ENCODE measurements around the gene PC. TPM values are rescaled to one million over a fixed set of nuclear protein-coding genes. Genes with fewer than 3 reads are reported as not detected.
A peak's percentile ranks its signal among the peaks of the same experiment; 100 is the strongest.

The PC gene
- polyA plus RNA-seq, 1 donor (not counting 4 experiments of a cell fraction or from before 2014, with no cell fraction given) = 13.3 TPM

DNA sequence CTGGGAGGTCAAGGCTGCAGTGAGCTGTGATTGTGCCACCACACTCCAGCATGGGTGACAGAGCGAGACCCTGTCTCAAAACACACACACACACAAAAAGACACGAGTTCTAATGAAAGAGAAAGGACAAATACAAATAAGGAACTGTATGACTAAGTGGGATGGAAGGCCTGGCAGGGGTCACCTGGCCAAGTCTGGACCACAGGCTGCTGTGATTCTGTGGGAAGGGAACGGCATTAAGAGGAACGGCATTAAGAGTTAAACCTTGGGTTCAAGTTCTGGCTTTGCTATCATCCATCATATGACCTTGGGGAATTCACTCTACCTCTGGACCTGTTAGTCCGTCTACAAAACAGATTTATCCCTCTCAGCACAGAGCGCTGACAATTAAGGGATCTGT lies 53.6 kb downstream of the PC start:
- H3K4me2 ChIP-seq (ENCODE audit: control insufficient read depth, extremely low read depth, insufficient read depth, low read depth, low read length) = peak overlapping the region; percentile 91
- no peak for DNase-seq (ENCODE audit: low read depth, low spot score)

GRCh38 chr11:66904055-66904454 lies 54.1 kb downstream of the PC start:
- dilution Hi-C loops (cut with MboI; ENCODE audit: extremely low pct_ligation_motif_present, low sequenced_read_pairs) = no loop called here
- Histone ChIP-seq H4K20me1 (ENCODE audit: control insufficient read depth, extremely low read depth, insufficient read depth, low read length) (no peaks in the 10 kb centered on the region), H3K9ac (ENCODE audit: control insufficient read depth, extremely low read depth, insufficient read depth, low read length) (peak overlapping the region; percentile 31), H3K4me3 (ENCODE audit: control insufficient read depth in 2 of 3, extremely low read depth in 1 of 3, insufficient read depth in 2 of 3, low read depth in 1 of 3, low read length in 3 of 3) (peak overlapping the region in 2 of 3 experiments; percentile 60 to 71), H3K79me2 (ENCODE audit: control insufficient read depth, insufficient read depth, low read length) (peaks cover 31% of the 10 kb centered on the region), H3K27ac (ENCODE audit: control insufficient read depth, insufficient read depth, low read length) (peak overlapping the region; percentile 91), H3K4me1 (ENCODE audit: control insufficient read depth, extremely low read depth, insufficient read depth, low read length) (peaks cover 31% of the 10 kb centered on the region), H3K4me2 (ENCODE audit: control insufficient read depth, extremely low read depth, insufficient read depth, low read depth, low read length) (peak overlapping the region; percentile 91), H3K27me3 (ENCODE audit: control insufficient read depth, extremely low read depth, insufficient read depth, low read length) (no peaks in the 10 kb centered on the region), H3K9me3 (ENCODE audit: control insufficient read depth, low read depth, low read length) (no peaks in the 10 kb centered on the region), H3K9me1 (ENCODE audit: control insufficient read depth, extremely low read depth, insufficient read depth, low read length) (peaks cover 2% of the 10 kb centered on the region), H3K36me3 (ENCODE audit: control insufficient read depth in 2 of 2, extremely low read depth in 1 of 2, insufficient read depth in 2 of 2, low read length in 2 of 2) (peaks cover 8 to 10% of the 10 kb centered on the region in 2 experiments), H2AFZ (ENCODE audit: control insufficient read depth, low read length) (no peak overlapping the region)
- TF ChIP-seq CTCF (optimal IDR thresholded peaks at IDR 0.05 in 1 of 3, IDR thresholded peaks at IDR 0.05 in 1 of 3, conservative IDR thresholded peaks at IDR 0.05 in 1 of 3; ENCODE audit: extremely low read depth in 1 of 3, insufficient read depth in 2 of 3, low read length in 3 of 3) = no peak
- no peak for TF ChIP-seq EZH2 (IDR thresholded peaks at IDR 0.05; ENCODE audit: low read length)
- no peak for FAIRE-seq
- DNase-seq (ENCODE audit: low read depth, low spot score) = no peak

More for the DNA sequence above, 53.6 kb downstream of the PC start:
- Histone ChIP-seq H3K9me3 (ENCODE audit: control insufficient read depth, low read depth, low read length) (no peaks in the 10 kb centered on the region), H3K9me1 (ENCODE audit: control insufficient read depth, extremely low read depth, insufficient read depth, low read length) (peaks cover 2% of the 10 kb centered on the region), H3K9ac (ENCODE audit: control insufficient read depth, extremely low read depth, insufficient read depth, low read length) (peak overlapping the region; percentile 81), H2AFZ (ENCODE audit: control insufficient read depth, low read length) (no peak overlapping the region), H3K27ac (ENCODE audit: control insufficient read depth, insufficient read depth, low read length) (peak overlapping the region; percentile 91), H3K4me1 (ENCODE audit: control insufficient read depth, extremely low read depth, insufficient read depth, low read length) (peaks cover 31% of the 10 kb centered on the region), H4K20me1 (ENCODE audit: control insufficient read depth, extremely low read depth, insufficient read depth, low read length) (no peaks in the 10 kb centered on the region), H3K27me3 (ENCODE audit: control insufficient read depth, extremely low read depth, insufficient read depth, low read length) (no peaks in the 10 kb centered on the region), H3K36me3 (ENCODE audit: control insufficient read depth in 2 of 2, extremely low read depth in 1 of 2, insufficient read depth in 2 of 2, low read length in 2 of 2) (peaks cover 8 to 10% of the 10 kb centered on the region in 2 experiments), H3K79me2 (ENCODE audit: control insufficient read depth, insufficient read depth, low read length) (peaks cover 31% of the 10 kb centered on the region), H3K4me3 (ENCODE audit: control insufficient read depth in 2 of 3, extremely low read depth in 1 of 3, insufficient read depth in 2 of 3, low read depth in 1 of 3, low read length in 3 of 3) (peak overlapping the region; percentile 60 to 71 (median 70))
- dilution Hi-C loops (cut with MboI; ENCODE audit: extremely low pct_ligation_motif_present, low sequenced_read_pairs) = no loop called here
- FAIRE-seq = no peak
- TF ChIP-seq CTCF (optimal IDR thresholded peaks at IDR 0.05 in 1 of 3, IDR thresholded peaks at IDR 0.05 in 1 of 3, conservative IDR thresholded peaks at IDR 0.05 in 1 of 3; ENCODE audit: extremely low read depth in 1 of 3, insufficient read depth in 2 of 3, low read length in 3 of 3) (no peak), EZH2 (IDR thresholded peaks at IDR 0.05; ENCODE audit: low read length) (no peak)
